Panc1 (cell line): ENCODE data around the gene DCTN3. TPM values are rescaled to one million over a fixed set of nuclear protein-coding genes. Genes with fewer than 3 reads are reported as not detected.
A peak's percentile ranks its signal among the peaks of the same experiment; 100 is the strongest.

Experiments used
- ATAC-seq: fragments of 200-7000 bp; cut with Tn5 transposase; 2 replicates; pipeline ENCODE4 v1.9.1; 2020; ENCODE audit warnings: mild to moderate bottlenecking, moderate library complexity
- BruUV-seq: library from RNA; stranded (reverse); fragments of 400-500 nt; replicated peaks from 2 replicates; lab custom pipeline; 2021; lab: Mats Ljungman, UMichigan
- CTCF ChIA-PET: fragments of 300-600 bp; sonication (Branson Sonifier 250); formaldehyde crosslinking; loops from one replicate; lab custom pipeline; 2022; ENCODE audit warnings: antibody characterized with exemption; lab: Charles Lee
- POLR2A ChIA-PET: fragments of 300-600 bp; sonication (Branson Sonifier 250); formaldehyde crosslinking; loops from one replicate; lab custom pipeline; 2022; ENCODE audit warnings: antibody characterized with exemption; lab: Charles Lee
- DNase-seq: peaks from one replicate; pipeline ENCODE4 v3.0.0-alpha.2; 2010; ENCODE audit warnings: low read depth, low spot score
- H3K27ac ChIP-seq: 2 replicates; pipeline ENCODE4 v1.5.1; 2011; ENCODE audit warnings: mild to moderate bottlenecking, low read length, inconsistent platforms
- H3K27me3 ChIP-seq: fragments of 200-500 bp; sonication (Bioruptor generic); 2 replicates; pipeline ENCODE4 v1.6.0; 2014; ENCODE audit warnings: low read length, inconsistent platforms; ENCODE audit not compliant: control insufficient read depth, insufficient read depth
- H3K36me3 ChIP-seq: fragments of 200-500 bp; sonication (Bioruptor generic); 2 replicates; pipeline ENCODE4 v1.5.1; 2014; ENCODE audit warnings: inconsistent platforms, mild to moderate bottlenecking, low read length, moderate library complexity; ENCODE audit not compliant: control insufficient read depth, insufficient read depth
- H3K4me1 ChIP-seq: 2 replicates; pipeline ENCODE4 v1.5.1; 2011; ENCODE audit warnings: inconsistent platforms, mild to moderate bottlenecking, low read length, moderate library complexity; ENCODE audit not compliant: control insufficient read depth, insufficient read depth
- H3K4me3 ChIP-seq, 2 experiments: 2 replicates each; pipeline ENCODE4 v1.5.1; 2011 to 2012; ENCODE audit warnings: low read depth in 2 of 2, low read length in 2 of 2, mild to moderate bottlenecking in 2 of 2, inconsistent platforms in 1 of 2, moderate library complexity in 1 of 2
- H3K9me3 ChIP-seq: fragments of 200-500 bp; sonication (Bioruptor generic); 2 replicates; pipeline ENCODE4 v1.5.1; 2014; ENCODE audit warnings: low read depth, mild to moderate bottlenecking, inconsistent platforms, low read length, moderate library complexity; ENCODE audit not compliant: control insufficient read depth, insufficient read depth
- POLR2AphosphoS5 ChIP-seq: IDR thresholded peaks from 2 replicates; pipeline ENCODE4 v1.6.1; 2012; ENCODE audit warnings: mild to moderate bottlenecking, low read depth, low read length, moderate library complexity
- SIN3A ChIP-seq: IDR thresholded peaks from 2 replicates; pipeline ENCODE4 v1.6.1; 2012; ENCODE audit warnings: low read depth, mild to moderate bottlenecking, low read length, moderate library complexity, borderline replicate concordance; ENCODE audit not compliant: insufficient read depth
- TCF7L2 ChIP-seq: IDR thresholded peaks from 2 replicates; pipeline ENCODE4 v1.6.1; 2011; ENCODE audit warnings: mild to moderate bottlenecking, low read depth, low read length, inconsistent platforms
- in situ Hi-C: cut with HindIII; loops from 2 replicates; pipeline ENCODE4 v1.10.0; 2016; ENCODE audit warnings: low sequenced_read_pairs, low pct_unique_long_range_greater_than_20kb
- intact Hi-C: fragments of 100-400 bp; cut with micrococcal nuclease; formaldehyde crosslinking; loops from one replicate; pipeline ENCODE4 v1.10.0; 2022; ENCODE audit not compliant: unreplicated experiment
- total RNA-seq: library from RNA; stranded (reverse); gene quantifications from one replicate; pipeline ENCODE4 v1.2.1, GENCODE V29; 2021; ENCODE audit not compliant: unreplicated experiment
- TF ChIP-seq, protein P1 (sequence below), 2 experiments: IDR thresholded peaks; 2 replicates each; pipeline ENCODE4 v1.6.1; 2011 to 2012; ENCODE audit warnings: low read depth in 2 of 2, control low read depth in 1 of 2, low read length in 1 of 2, mild to moderate bottlenecking in 1 of 2, moderate library complexity in 1 of 2; ENCODE audit not compliant: insufficient read depth in 1 of 2
- TF ChIP-seq, protein P2 (sequence below): fragments of 450-650 bp; IDR thresholded peaks from 2 replicates; pipeline ENCODE4 v1.5.1; 2017; ENCODE audit warnings: mild to moderate bottlenecking

DCTN3 gene
- total RNA-seq, 1 experiment from 2014 or later = 110 TPM

DNA sequence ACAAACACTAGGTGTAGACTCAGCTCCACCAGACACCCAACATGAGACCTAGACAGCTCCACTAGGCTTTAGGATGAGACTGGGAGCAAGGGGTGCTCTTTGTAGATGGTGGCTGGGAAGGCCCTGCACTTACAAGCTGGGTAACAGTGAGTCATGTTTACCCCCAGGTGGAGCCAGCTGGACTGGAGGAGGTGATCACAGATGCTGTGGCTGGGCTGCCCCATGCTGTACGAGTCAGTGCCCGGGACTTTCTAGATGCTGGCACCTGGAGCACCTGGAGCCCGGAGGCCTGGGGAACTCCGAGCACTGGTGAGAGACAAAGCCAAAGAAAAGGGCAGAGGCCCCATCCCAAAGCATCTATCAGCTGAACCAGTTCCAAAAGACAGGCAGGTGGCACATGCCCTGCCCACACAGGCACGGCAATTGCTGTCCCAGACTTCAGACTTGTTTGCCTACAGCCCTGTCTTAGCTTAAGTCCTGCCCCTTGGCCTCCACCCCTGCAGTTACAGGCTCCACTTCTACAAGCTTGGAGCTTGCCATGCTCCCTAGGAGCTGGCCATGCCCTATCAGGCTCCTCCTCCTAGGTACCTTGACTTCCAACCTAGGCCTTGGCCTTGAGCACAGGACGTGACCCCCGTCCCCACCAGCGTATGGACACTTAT lies 39.4 kb upstream of the DCTN3 start:
- intact Hi-C loops = no loop called here
- peak; percentile 19; the same call in 1 of the 2 replicates for ATAC-seq
- Histone ChIP-seq H3K4me1 (peaks cover 8% of the 10 kb centered on the region; the same call in 1 of the 2 replicates), H3K9me3 (no peaks in the 10 kb centered on the region), H3K27ac (no peak overlapping the region), H3K36me3 (no peaks in the 10 kb centered on the region), H3K27me3 (no peaks in the 10 kb centered on the region), H3K4me3 (no peak overlapping the region)
- CTCF ChIA-PET = interaction anchor here (1.9 kb wide), 1 partner anchor 13 kb away, joined by 4 read pairs; the partner anchor contains the start of gene GALT
- in situ Hi-C loops = no loop called here
- no peak for TF ChIP-seq POLR2AphosphoS5
- TF ChIP-seq TCF7L2 = no peak
- TF ChIP-seq SIN3A = no peak
- DNase-seq = no peak
- POLR2A ChIA-PET = no interaction called here
- BruUV-seq = no TSS peak

DNA sequence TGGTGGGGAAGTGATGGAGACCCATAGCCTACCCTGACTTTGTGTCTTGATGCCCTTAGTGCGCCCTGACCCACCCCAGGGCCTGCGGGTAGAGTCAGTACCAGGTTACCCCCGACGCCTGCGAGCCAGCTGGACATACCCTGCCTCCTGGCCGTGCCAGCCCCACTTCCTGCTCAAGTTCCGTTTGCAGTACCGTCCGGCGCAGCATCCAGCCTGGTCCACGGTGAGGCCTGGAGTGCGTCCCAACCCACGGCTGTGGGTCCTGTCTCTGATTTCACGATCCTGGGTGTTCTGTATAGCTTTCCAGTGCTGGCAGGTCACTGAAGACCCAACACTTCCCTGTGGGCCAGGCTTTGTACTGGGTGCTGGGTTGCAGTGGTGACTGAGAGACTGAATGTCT lies 38.2 kb upstream of the DCTN3 start:
- no peaks in the 10 kb centered on the region for H3K27me3 ChIP-seq
- in situ Hi-C loops (no loop called here), intact Hi-C loops (no loop called here)
- no peaks in the 10 kb centered on the region for H3K9me3 ChIP-seq
- DNase-seq = no peak
- BruUV-seq = no TSS peak
- peaks cover under 1% of the 10 kb centered on the region for H3K4me1 ChIP-seq
- ChIA-PET CTCF (no interaction called here), POLR2A (no interaction called here)
- H3K4me3 ChIP-seq = no peak overlapping the region
- H3K36me3 ChIP-seq = no peaks in the 10 kb centered on the region
- H3K27ac ChIP-seq = no peak overlapping the region
- no peak for ATAC-seq
- TF ChIP-seq, protein P1, sequence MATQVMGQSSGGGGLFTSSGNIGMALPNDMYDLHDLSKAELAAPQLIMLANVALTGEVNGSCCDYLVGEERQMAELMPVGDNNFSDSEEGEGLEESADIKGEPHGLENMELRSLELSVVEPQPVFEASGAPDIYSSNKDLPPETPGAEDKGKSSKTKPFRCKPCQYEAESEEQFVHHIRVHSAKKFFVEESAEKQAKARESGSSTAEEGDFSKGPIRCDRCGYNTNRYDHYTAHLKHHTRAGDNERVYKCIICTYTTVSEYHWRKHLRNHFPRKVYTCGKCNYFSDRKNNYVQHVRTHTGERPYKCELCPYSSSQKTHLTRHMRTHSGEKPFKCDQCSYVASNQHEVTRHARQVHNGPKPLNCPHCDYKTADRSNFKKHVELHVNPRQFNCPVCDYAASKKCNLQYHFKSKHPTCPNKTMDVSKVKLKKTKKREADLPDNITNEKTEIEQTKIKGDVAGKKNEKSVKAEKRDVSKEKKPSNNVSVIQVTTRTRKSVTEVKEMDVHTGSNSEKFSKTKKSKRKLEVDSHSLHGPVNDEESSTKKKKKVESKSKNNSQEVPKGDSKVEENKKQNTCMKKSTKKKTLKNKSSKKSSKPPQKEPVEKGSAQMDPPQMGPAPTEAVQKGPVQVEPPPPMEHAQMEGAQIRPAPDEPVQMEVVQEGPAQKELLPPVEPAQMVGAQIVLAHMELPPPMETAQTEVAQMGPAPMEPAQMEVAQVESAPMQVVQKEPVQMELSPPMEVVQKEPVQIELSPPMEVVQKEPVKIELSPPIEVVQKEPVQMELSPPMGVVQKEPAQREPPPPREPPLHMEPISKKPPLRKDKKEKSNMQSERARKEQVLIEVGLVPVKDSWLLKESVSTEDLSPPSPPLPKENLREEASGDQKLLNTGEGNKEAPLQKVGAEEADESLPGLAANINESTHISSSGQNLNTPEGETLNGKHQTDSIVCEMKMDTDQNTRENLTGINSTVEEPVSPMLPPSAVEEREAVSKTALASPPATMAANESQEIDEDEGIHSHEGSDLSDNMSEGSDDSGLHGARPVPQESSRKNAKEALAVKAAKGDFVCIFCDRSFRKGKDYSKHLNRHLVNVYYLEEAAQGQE (IDR thresholded peaks at IDR 0.05; ENCODE audit: insufficient read depth in 1 of 2, low read depth in 2 of 2, low read length in 1 of 2) = no peak
- TF ChIP-seq, protein P2, sequence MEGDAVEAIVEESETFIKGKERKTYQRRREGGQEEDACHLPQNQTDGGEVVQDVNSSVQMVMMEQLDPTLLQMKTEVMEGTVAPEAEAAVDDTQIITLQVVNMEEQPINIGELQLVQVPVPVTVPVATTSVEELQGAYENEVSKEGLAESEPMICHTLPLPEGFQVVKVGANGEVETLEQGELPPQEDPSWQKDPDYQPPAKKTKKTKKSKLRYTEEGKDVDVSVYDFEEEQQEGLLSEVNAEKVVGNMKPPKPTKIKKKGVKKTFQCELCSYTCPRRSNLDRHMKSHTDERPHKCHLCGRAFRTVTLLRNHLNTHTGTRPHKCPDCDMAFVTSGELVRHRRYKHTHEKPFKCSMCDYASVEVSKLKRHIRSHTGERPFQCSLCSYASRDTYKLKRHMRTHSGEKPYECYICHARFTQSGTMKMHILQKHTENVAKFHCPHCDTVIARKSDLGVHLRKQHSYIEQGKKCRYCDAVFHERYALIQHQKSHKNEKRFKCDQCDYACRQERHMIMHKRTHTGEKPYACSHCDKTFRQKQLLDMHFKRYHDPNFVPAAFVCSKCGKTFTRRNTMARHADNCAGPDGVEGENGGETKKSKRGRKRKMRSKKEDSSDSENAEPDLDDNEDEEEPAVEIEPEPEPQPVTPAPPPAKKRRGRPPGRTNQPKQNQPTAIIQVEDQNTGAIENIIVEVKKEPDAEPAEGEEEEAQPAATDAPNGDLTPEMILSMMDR = no peak
- TF ChIP-seq POLR2AphosphoS5 (no peak), TCF7L2 (no peak), SIN3A (no peak)

DNA sequence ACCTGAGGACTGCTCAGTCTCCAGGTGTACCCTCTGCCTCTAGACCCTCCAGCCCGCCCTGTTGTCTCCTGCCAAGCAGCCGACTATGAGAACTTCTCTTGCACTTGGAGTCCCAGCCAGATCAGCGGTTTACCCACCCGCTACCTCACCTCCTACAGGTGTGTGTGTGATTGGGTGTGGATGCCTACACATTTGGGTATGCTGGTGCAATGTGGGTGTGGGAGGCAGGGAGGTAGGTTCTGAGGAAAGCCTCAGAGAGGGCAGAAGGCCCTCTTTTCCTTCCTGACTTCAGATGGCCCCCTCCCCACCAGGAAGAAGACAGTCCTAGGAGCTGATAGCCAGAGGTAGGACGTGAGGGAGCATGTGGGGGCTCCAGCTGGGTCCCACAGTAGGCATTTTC lies 36.7 kb upstream of the DCTN3 start:
- H3K4me3 ChIP-seq = no peak overlapping the region
- in situ Hi-C loops = no loop called here
- H3K4me1 ChIP-seq = peaks cover 14% of the 10 kb centered on the region
- ATAC-seq (no peak), DNase-seq (no peak)
- no TSS peak for BruUV-seq
- POLR2A ChIA-PET = no interaction called here
- H3K27me3 ChIP-seq = no peaks in the 10 kb centered on the region
- TF ChIP-seq SIN3A (no peak), TCF7L2 (no peak), POLR2AphosphoS5 (no peak)
- TF ChIP-seq, protein P1 (IDR thresholded peaks at IDR 0.05; ENCODE audit: insufficient read depth in 1 of 2, low read depth in 2 of 2, low read length in 1 of 2) = no peak
- TF ChIP-seq, protein P2 = no peak
- CTCF ChIA-PET = interaction anchor here (1.6 kb wide), 1 partner anchor 11 kb away, joined by 4 read pairs; the partner anchor contains the start of gene GALT
- intact Hi-C loops = no loop called here
- no peak overlapping the region for H3K27ac ChIP-seq
- H3K9me3 ChIP-seq = no peaks in the 10 kb centered on the region
- no peaks in the 10 kb centered on the region for H3K36me3 ChIP-seq
